A549 treated with DMSO at 1 μM for 4 hours (cell line): ENCODE data around the gene CHST14. TPM values are rescaled to one million over a fixed set of nuclear protein-coding genes. Genes with fewer than 3 reads are reported as not detected.

ENCODE experiments used
- total RNA-seq: library from RNA; stranded (reverse); fragments of 200-300 nt; extraction: Qiagen RNA extraction; gene quantifications from 5 replicates; pipeline ENCODE4 v1.2.3, GENCODE V29; 2022; ENCODE audit warnings: low read depth

The CHST14 gene
- 14.7 to 21.4 TPM (median 18.3 TPM) in 5 replicates for total RNA-seq

GRCh38 chr15:40470423-40471104, at the start of gene CHST14:
Gene CHST14 (plus strand): TSS chr15:40470984. CDS start chr15:40471214, 230 bp downstream.

GRCh38 chr15:40440743-40441564, 29.8 kb upstream of the CHST14 start, which contains the start of gene BAHD1:
Gene BAHD1 (plus strand): TSS chr15:40440953. CDS start chr15:40458465, 17,512 bp downstream.

Other genes starting within 250 kb of the CHST14 start
- gene PAK6, start 231.9 kb upstream of the CHST14 start, total RNA-seq = 0.14 to 0.56 TPM (median 0.31 TPM) in 5 replicates
- 0.11 to 0.28 TPM (median 0.20 TPM) in 5 replicates for gene ANKRD63, start 187.9 kb upstream of the CHST14 start, total RNA-seq
- 0.39 to 1.3 TPM (median 0.79 TPM) in 5 replicates for gene PLCB2, start 163.0 kb upstream of the CHST14 start, total RNA-seq
- gene INAFM2, start 147.3 kb upstream of the CHST14 start, total RNA-seq = 5.1 to 8.0 TPM (median 6.3 TPM) in 5 replicates
- gene CCDC9B, start 130.0 kb upstream of the CHST14 start, total RNA-seq = 17.2 to 20.4 TPM (median 18.0 TPM) in 5 replicates
- not detected in 5 replicates for gene PHGR1, start 120.0 kb upstream of the CHST14 start, total RNA-seq
- 0.32 to 1.3 TPM (median 1.2 TPM) in 5 replicates for gene DISP2, start 112.8 kb upstream of the CHST14 start, total RNA-seq
- gene KNSTRN, start 88.3 kb upstream of the CHST14 start, total RNA-seq = 42.4 to 50.4 TPM (median 46.8 TPM) in 5 replicates
- 12.0 to 15.3 TPM (median 14.2 TPM) in 5 replicates for gene IVD, start 65.2 kb upstream of the CHST14 start, total RNA-seq
- gene BAHD1, start 30.0 kb upstream of the CHST14 start, total RNA-seq = 11.3 to 13.3 TPM (median 12.0 TPM) in 5 replicates
- 13.8 to 20.0 TPM (median 18.1 TPM) in 5 replicates for gene CCDC32, start 94.1 kb downstream of the CHST14 start, total RNA-seq
- gene RPUSD2, start 98.3 kb downstream of the CHST14 start, total RNA-seq = 15.2 to 16.6 TPM (median 16.0 TPM) in 5 replicates
- gene KNL1, start 123.3 kb downstream of the CHST14 start, total RNA-seq = 6.4 to 9.4 TPM (median 8.4 TPM) in 5 replicates
- 17.5 to 20.8 TPM (median 18.8 TPM) in 5 replicates for gene RAD51, start 224.2 kb downstream of the CHST14 start, total RNA-seq